ENCODE data around the gene SEMA3B.

Gene SEMA3B

GRCh38 chr3:50264964-50265485, 3.9 kb upstream of the SEMA3B start:
- Histone ChIP-seq H3K27me3 (replicated peaks) (no peaks in the 10 kb centered on the region), H3K4me3 (ENCODE audit: low read depth, low read length) (no peak overlapping the region), H3K27ac (no peak overlapping the region), H3K36me3 (replicated peaks) (no peaks in the 10 kb centered on the region)
- DNase-seq = no peak
- no peak for TF ChIP-seq CTCF (IDR thresholded peaks at IDR 0.05; ENCODE audit: low read depth, low read length, missing control alignments)
- in situ Hi-C loops (cut with HindIII; ENCODE audit: low pct_ligation_motif_present, low sequenced_read_pairs) = no loop called here

GRCh38 chr3:50265571-50265970, 3.4 kb upstream of the SEMA3B start:
- no peak for DNase-seq
- TF ChIP-seq CTCF (IDR thresholded peaks at IDR 0.05; ENCODE audit: low read depth, low read length, missing control alignments) = no peak
- Histone ChIP-seq H3K27me3 (replicated peaks) (no peaks in the 10 kb centered on the region), H3K4me3 (ENCODE audit: low read depth, low read length) (no peak overlapping the region), H3K27ac (no peak overlapping the region), H3K36me3 (replicated peaks) (no peaks in the 10 kb centered on the region)
- in situ Hi-C loops (cut with HindIII; ENCODE audit: low pct_ligation_motif_present, low sequenced_read_pairs) = no loop called here

- Histone ChIP-seq H3K27ac (no peak overlapping the region), H3K36me3 (replicated peaks) (no peaks in the 10 kb centered on the region), H3K4me3 (ENCODE audit: low read depth, low read length) (no peak overlapping the region), H3K27me3 (replicated peaks) (no peaks in the 10 kb centered on the region)
- TF ChIP-seq CTCF (IDR thresholded peaks at IDR 0.05; ENCODE audit: low read depth, low read length, missing control alignments) = no peak
- DNase-seq = no peak
- in situ Hi-C loops (cut with HindIII; ENCODE audit: low pct_ligation_motif_present, low sequenced_read_pairs) = no loop called here
Measured at GRCh38 chr3:50266017-50266416, 2.9 kb upstream of the SEMA3B start.

GRCh38 chr3:50266836-50267235, 2.1 kb upstream of the SEMA3B start:
- no peaks in the 10 kb centered on the region for H3K27me3 ChIP-seq (replicated peaks)
- H3K4me3 ChIP-seq (ENCODE audit: low read depth, low read length) = peak overlapping the region; percentile 48
- TF ChIP-seq CTCF (IDR thresholded peaks at IDR 0.05; ENCODE audit: low read depth, low read length, missing control alignments) = no peak
- DNase-seq = no peak
- no peak overlapping the region for H3K27ac ChIP-seq
- in situ Hi-C loops (cut with HindIII; ENCODE audit: low pct_ligation_motif_present, low sequenced_read_pairs) = no loop called here
- H3K36me3 ChIP-seq (replicated peaks) = no peaks in the 10 kb centered on the region

GRCh38 chr3:50267280-50267913, 1.6 kb upstream of the SEMA3B start:
- no peak overlapping the region for H3K27ac ChIP-seq
- H3K27me3 ChIP-seq (replicated peaks) = no peaks in the 10 kb centered on the region
- in situ Hi-C loops (cut with HindIII; ENCODE audit: low pct_ligation_motif_present, low sequenced_read_pairs) = no loop called here
- no peak for TF ChIP-seq CTCF (IDR thresholded peaks at IDR 0.05; ENCODE audit: low read depth, low read length, missing control alignments)
- H3K36me3 ChIP-seq (replicated peaks) = no peaks in the 10 kb centered on the region
- no peak for DNase-seq
- peak overlapping the region; percentile 48 for H3K4me3 ChIP-seq (ENCODE audit: low read depth, low read length)

- H3K27ac ChIP-seq = no peak overlapping the region
- H3K36me3 ChIP-seq (replicated peaks) = no peaks in the 10 kb centered on the region
- peaks cover under 1% of the 10 kb centered on the region for H3K27me3 ChIP-seq (replicated peaks)
- in situ Hi-C loops (cut with HindIII; ENCODE audit: low pct_ligation_motif_present, low sequenced_read_pairs) = no loop called here
- no peak for TF ChIP-seq CTCF (IDR thresholded peaks at IDR 0.05; ENCODE audit: low read depth, low read length, missing control alignments)
- DNase-seq = no peak
- H3K4me3 ChIP-seq (ENCODE audit: low read depth, low read length) = no peak overlapping the region
Measured at GRCh38 chr3:50268276-50268675, 671 bp upstream of the SEMA3B start.

All from brain microvascular endothelial cell (primary cell).